GM10266 (cell line): ENCODE results near the gene AGBL2.

Experiments used
- DNase-seq: peaks from one replicate; pipeline ENCODE4 v3.0.0; 2012; ENCODE audit errors: extremely low spot score
- CTCF ChIP-seq: IDR thresholded peaks from 2 replicates; pipeline ENCODE4 v1.5.1; 2012; ENCODE audit warnings: mild to moderate bottlenecking, low read depth; ENCODE audit not compliant: control insufficient read depth, insufficient read depth; ENCODE audit errors: missing control alignments

Gene AGBL2

GRCh38 chr11:47626234-47626633 lies 88.9 kb downstream of the AGBL2 start:
- DNase-seq, result no peak
- TF ChIP-seq CTCF, result no peak

GRCh38 chr11:47620836-47621378 lies 94.3 kb downstream of the AGBL2 start:
- no peak for DNase-seq
- TF ChIP-seq CTCF, result no peak

- no peak for TF ChIP-seq CTCF
- DNase-seq, result no peak
Observed at GRCh38 chr11:47617417-47617809, 97.8 kb downstream of the AGBL2 start.

GRCh38 chr11:47616726-47617416 lies 98.3 kb downstream of the AGBL2 start:
- TF ChIP-seq CTCF, result peak; percentile 73
- DNase-seq, result peak; percentile 51

- no peak for DNase-seq
- TF ChIP-seq CTCF, result no peak
Observed at GRCh38 chr11:47615249-47615648, 99.9 kb downstream of the AGBL2 start.

- TF ChIP-seq CTCF, result no peak
- DNase-seq, result no peak
Observed at GRCh38 chr11:47611348-47611794, 103.8 kb downstream of the AGBL2 start.

- no peak for TF ChIP-seq CTCF
- no peak for DNase-seq
Observed at GRCh38 chr11:47609675-47610074, 105.5 kb downstream of the AGBL2 start.
